Stimulated activated CD8-positive, alpha-beta memory T cell treated with anti-CD3 and anti-CD28 coated beads, Interleukin-7, amount 100 ng/mL, for 24 hours (primary cell): ENCODE data around the gene PRKCD.

Experiments used
- DNase-seq: peaks from one replicate; pipeline ENCODE4 v3.0.0-alpha.2; 2020; ENCODE audit warnings: low read depth

Gene PRKCD

GRCh38 chr3:53190659-53191058 is 29.6 kb downstream of the PRKCD start:
- no peak for DNase-seq

GRCh38 chr3:53191836-53192480 is 30.9 kb downstream of the PRKCD start:
- no peak for DNase-seq

- DNase-seq, result no peak
Observed at GRCh38 chr3:53192608-53193007, 31.6 kb downstream of the PRKCD start.

- DNase-seq, result no peak
Observed at GRCh38 chr3:53193466-53194209, 32.6 kb downstream of the PRKCD start.

- DNase-seq, result no peak
Observed at GRCh38 chr3:53194210-53195065, 33.4 kb downstream of the PRKCD start.

GRCh38 chr3:53195066-53195450 is 34.0 kb downstream of the PRKCD start:
- no peak for DNase-seq

GRCh38 chr3:53195602-53196574 is 34.9 kb downstream of the PRKCD start:
- peak; percentile 36 for DNase-seq

- no peak for DNase-seq
Observed at GRCh38 chr3:53196575-53197407, 35.8 kb downstream of the PRKCD start.

- DNase-seq, result no peak
Observed at GRCh38 chr3:53198256-53198977, 37.4 kb downstream of the PRKCD start.

- DNase-seq, result no peak
Observed at GRCh38 chr3:53198996-53199395, 38.0 kb downstream of the PRKCD start.

- no peak for DNase-seq
Observed at GRCh38 chr3:53199834-53200233, 38.8 kb downstream of the PRKCD start.

- DNase-seq, result no peak
Observed at GRCh38 chr3:53200501-53201498, 39.8 kb downstream of the PRKCD start.

- no peak for DNase-seq
Observed at GRCh38 chr3:53202331-53203015, 41.5 kb downstream of the PRKCD start.

GRCh38 chr3:53211706-53212702 is 51.0 kb downstream of the PRKCD start:
- no peak for DNase-seq

- no peak for DNase-seq
Observed at GRCh38 chr3:53213276-53213675, 52.3 kb downstream of the PRKCD start.

GRCh38 chr3:53215816-53216215 is 54.8 kb downstream of the PRKCD start:
- DNase-seq, result no peak

- DNase-seq, result no peak
Observed at GRCh38 chr3:53216723-53217122, 55.7 kb downstream of the PRKCD start.
